NB4 (cell line): ENCODE data around the gene ACBD4.

ENCODE experiments used
- TF ChIP-seq, protein P1 (sequence below): IDR thresholded peaks from 2 replicates; pipeline ENCODE4 v1.6.1; 2011; ENCODE audit warnings: low read depth, low read length
- TF ChIP-seq, protein P2 (sequence below): IDR thresholded peaks from one replicate; pipeline ENCODE4 v1.5.1; 2012; ENCODE audit warnings: low read depth, low read length

GRCh38 chr17:45093444-45094110 lies 41.9 kb upstream of the ACBD4 start:
- TF ChIP-seq, protein P1, sequence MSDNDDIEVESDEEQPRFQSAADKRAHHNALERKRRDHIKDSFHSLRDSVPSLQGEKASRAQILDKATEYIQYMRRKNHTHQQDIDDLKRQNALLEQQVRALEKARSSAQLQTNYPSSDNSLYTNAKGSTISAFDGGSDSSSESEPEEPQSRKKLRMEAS, result no peak
- TF ChIP-seq, protein P2, sequence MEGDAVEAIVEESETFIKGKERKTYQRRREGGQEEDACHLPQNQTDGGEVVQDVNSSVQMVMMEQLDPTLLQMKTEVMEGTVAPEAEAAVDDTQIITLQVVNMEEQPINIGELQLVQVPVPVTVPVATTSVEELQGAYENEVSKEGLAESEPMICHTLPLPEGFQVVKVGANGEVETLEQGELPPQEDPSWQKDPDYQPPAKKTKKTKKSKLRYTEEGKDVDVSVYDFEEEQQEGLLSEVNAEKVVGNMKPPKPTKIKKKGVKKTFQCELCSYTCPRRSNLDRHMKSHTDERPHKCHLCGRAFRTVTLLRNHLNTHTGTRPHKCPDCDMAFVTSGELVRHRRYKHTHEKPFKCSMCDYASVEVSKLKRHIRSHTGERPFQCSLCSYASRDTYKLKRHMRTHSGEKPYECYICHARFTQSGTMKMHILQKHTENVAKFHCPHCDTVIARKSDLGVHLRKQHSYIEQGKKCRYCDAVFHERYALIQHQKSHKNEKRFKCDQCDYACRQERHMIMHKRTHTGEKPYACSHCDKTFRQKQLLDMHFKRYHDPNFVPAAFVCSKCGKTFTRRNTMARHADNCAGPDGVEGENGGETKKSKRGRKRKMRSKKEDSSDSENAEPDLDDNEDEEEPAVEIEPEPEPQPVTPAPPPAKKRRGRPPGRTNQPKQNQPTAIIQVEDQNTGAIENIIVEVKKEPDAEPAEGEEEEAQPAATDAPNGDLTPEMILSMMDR, result no peak
